Measurements from ENCODE around the gene ZNRF3. TPM values are rescaled to one million over a fixed set of nuclear protein-coding genes. Genes with fewer than 3 reads are reported as not detected.
"Not testable (repeated sequence)": the region's sequence is repeated elsewhere in the genome, so short reads cannot be mapped to it uniquely, and the experiment has no call there.

The ZNRF3 gene
- total RNA-seq, 2 experiments from 2014 or later: 0.40 to 0.58 TPM

DNA sequence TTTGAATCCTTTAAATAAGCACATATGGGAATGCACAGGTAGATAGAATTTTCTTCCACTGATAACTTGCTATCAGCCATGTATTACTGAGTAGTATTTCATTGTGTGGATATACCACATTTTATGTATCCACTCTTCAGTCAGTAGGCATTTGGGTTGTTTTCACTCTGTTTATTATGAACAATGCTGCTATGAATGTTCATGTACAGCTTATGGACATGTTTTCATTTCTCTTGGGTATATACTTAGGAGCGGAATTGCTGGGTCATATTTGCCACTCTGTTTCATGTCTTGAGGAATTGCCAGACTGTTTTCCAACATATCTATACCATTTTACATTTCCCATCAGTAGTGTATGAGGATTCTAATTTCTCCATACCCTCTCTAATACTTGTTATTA, 63.8 kb downstream of the ZNRF3 start:
- Mint-ChIP-seq H3K4me1 (no peaks in the 10 kb centered on the region), H3K27ac (no peak overlapping the region), H3K4me3 (no peak overlapping the region), H3K9me3 (peaks cover 11% of the 10 kb centered on the region), H3K27me3 (peaks cover 69% of the 10 kb centered on the region), H3K36me3 (ENCODE audit: low read depth) (no peaks in the 10 kb centered on the region)
- ChIA-PET CTCF (no interaction called here), POLR2A (no interaction called here)
- DNase-seq: no peak

- Mint-ChIP-seq H3K27ac (no peak overlapping the region), H3K4me3 (no peak overlapping the region), H3K36me3 (ENCODE audit: low read depth) (no peaks in the 10 kb centered on the region), H3K9me3 (peaks cover 11% of the 10 kb centered on the region), H3K4me1 (no peaks in the 10 kb centered on the region), H3K27me3 (peaks cover 74% of the 10 kb centered on the region)
- DNase-seq: no peak
- CTCF ChIA-PET: no interaction called here
- POLR2A ChIA-PET: no interaction called here
Observed at GRCh38 chr22:28948424-28948823, 65.1 kb downstream of the ZNRF3 start.

- H3K36me3 Mint-ChIP-seq (ENCODE audit: low read depth); POLR2A ChIA-PET; H3K4me3 Mint-ChIP-seq; H3K4me1 Mint-ChIP-seq; H3K27ac Mint-ChIP-seq; CTCF ChIA-PET; DNase-seq: not testable (repeated sequence)
- Mint-ChIP-seq H3K9me3 (peaks cover 11% of the 10 kb centered on the region), H3K27me3 (peaks cover 75% of the 10 kb centered on the region)
Observed at GRCh38 chr22:28948860-28949551, 65.6 kb downstream of the ZNRF3 start.

- peaks cover 81% of the 10 kb centered on the region for H3K27me3 Mint-ChIP-seq
- no peak overlapping the region for H3K4me3 Mint-ChIP-seq
- CTCF ChIA-PET: no interaction called here
- H3K4me1 Mint-ChIP-seq: no peaks in the 10 kb centered on the region
- DNase-seq: no peak
- POLR2A ChIA-PET: no interaction called here
- no peak overlapping the region for H3K27ac Mint-ChIP-seq
- no peaks in the 10 kb centered on the region for H3K36me3 Mint-ChIP-seq (ENCODE audit: low read depth)
- peaks cover 11% of the 10 kb centered on the region for H3K9me3 Mint-ChIP-seq
Observed at GRCh38 chr22:28949788-28950187, 66.4 kb downstream of the ZNRF3 start.

DNA sequence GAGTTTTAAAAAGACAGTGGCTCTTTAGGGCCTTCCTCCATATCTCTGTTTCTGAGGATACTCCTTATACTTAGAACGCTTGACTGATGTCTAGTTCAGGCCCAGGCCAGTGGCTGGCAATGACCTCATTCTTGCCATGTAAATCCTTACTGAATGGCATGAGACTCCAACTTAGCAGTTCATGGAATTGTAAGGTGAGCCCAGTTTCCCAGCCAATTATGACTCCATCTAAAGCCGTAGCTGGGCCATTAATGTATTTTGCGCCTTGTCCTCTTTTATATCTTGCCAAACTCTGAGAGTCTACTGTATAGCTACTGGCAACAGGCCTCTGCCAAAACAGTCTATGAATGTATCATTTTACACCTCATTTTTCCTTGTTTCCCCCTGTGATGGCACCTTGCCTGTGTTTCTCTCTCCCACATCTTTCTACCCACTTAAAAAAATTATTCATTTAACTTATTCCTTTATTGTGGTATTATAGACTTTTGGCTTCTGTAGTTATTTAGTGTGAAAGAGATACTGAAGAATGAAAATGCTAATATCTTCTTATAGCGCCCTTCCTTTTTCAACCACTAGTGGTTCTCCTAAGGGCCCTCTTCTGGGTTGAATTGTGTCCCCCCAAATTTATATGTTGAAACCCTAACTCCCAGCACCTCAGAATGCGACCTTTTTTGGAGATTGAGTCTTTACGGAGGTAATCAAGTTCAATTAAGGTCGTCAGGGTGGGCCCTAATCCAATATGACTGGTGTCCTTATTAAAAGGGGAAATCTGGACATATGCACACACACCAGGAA, 67.4 kb downstream of the ZNRF3 start:
- Mint-ChIP-seq H3K27ac (no peak overlapping the region), H3K27me3 (peaks cover 81% of the 10 kb centered on the region), H3K36me3 (ENCODE audit: low read depth) (no peaks in the 10 kb centered on the region), H3K9me3 (peaks cover 11% of the 10 kb centered on the region), H3K4me3 (no peak overlapping the region), H3K4me1 (peaks cover 5% of the 10 kb centered on the region)
- no peak for DNase-seq
- ChIA-PET CTCF (interaction anchor here (1.2 kb wide), 1 partner anchor 10 kb away, joined by 3 read pairs; no protein-coding TSS in a partner anchor), POLR2A (no interaction called here)

DNA sequence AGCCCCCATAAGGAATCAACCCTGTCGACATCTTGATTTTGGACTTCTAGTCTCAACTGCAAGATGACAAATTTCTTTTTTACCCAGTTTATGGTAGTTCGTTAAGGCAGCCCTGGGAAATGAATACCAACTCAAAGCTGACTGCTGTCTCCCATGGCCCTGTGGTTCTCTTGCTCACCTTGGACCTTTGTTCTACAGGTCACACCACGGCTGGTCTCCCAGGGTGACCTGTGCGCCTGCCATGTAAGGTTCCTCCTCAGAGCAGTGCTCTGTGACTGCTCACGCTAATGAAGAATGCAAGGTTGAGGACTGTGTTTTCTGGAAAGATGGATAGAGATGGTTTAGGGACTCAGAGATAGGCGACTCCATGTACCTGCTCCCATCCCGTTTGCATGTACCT, 68.2 kb downstream of the ZNRF3 start:
- POLR2A ChIA-PET: no interaction called here

GRCh38 chr22:28951969-28952521, 68.7 kb downstream of the ZNRF3 start:
- peaks cover 80% of the 10 kb centered on the region for H3K27me3 Mint-ChIP-seq
- ChIA-PET CTCF (interaction anchor here (0.9 to 1.2 kb wide), 2 partner anchors 8 to 88 kb away, joined by 3 read pairs; no protein-coding TSS in a partner anchor), POLR2A (no interaction called here)
- H3K9me3 Mint-ChIP-seq: peaks cover 4% of the 10 kb centered on the region
- DNase-seq: no peak
- H3K27ac Mint-ChIP-seq: no peak overlapping the region
- peaks cover 17% of the 10 kb centered on the region for H3K4me1 Mint-ChIP-seq
- no peak overlapping the region for H3K4me3 Mint-ChIP-seq
- no peaks in the 10 kb centered on the region for H3K36me3 Mint-ChIP-seq (ENCODE audit: low read depth)

More for the DNA sequence above, 68.2 kb downstream of the ZNRF3 start:
- Mint-ChIP-seq H3K4me1 (peaks cover 13% of the 10 kb centered on the region), H3K27ac (no peak overlapping the region), H3K9me3 (peaks cover 8% of the 10 kb centered on the region), H3K36me3 (ENCODE audit: low read depth) (no peaks in the 10 kb centered on the region), H3K27me3 (peaks cover 80% of the 10 kb centered on the region), H3K4me3 (no peak overlapping the region)
- DNase-seq: no peak
- CTCF ChIA-PET: interaction anchor here (1.2 kb wide), 1 partner anchor 9 kb away, joined by 3 read pairs; no protein-coding TSS in a partner anchor

DNA sequence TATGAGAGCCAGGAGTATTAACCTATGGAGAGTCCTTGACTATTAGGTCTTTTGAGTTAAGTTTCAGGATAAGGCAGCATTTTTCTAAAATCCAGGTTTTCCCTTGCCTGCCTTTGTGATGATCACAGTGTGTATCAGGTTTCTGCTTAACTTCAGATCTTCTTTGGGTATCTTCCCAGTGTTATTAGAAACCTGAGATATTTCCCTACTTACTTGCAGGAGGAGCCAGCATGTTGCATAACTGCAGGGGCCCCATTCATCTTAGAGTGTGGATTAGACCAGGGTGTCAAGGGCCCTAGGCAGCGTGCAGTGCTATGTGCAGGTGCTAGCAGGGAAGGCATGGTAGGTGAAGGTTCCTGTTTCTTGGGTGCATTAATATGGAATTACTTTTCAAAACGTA, 69.5 kb downstream of the ZNRF3 start:
- POLR2A ChIA-PET: interaction anchor here (0.5 kb wide), 1 partner anchor 528 kb away, joined by 4 read pairs; no protein-coding TSS in a partner anchor

DNA sequence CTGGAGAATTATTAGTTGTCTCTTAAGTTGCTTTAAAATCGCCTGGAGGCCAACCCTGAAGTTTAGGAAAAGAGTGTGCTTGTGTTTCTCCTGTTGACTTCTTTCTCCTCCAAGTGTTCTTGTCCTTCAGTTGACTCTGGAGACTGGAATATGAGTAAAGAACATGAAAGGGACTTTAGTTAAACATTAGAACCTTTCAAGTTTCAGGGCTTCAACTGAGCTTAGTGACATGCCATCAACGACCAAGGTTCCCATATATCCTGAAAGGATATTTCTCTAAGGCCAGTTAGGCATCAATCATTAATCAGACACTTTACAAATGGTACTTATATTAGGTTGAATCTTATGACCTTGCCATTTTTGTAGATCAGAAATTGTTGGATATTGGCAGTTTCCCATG, 70.0 kb downstream of the ZNRF3 start:
- Mint-ChIP-seq H3K4me1 (peaks cover 17% of the 10 kb centered on the region), H3K4me3 (no peak overlapping the region), H3K9me3 (no peaks in the 10 kb centered on the region), H3K36me3 (ENCODE audit: low read depth) (no peaks in the 10 kb centered on the region), H3K27me3 (peaks cover 84% of the 10 kb centered on the region), H3K27ac (no peak overlapping the region)
- CTCF ChIA-PET: no interaction called here
- DNase-seq: no peak
- POLR2A ChIA-PET: no interaction called here

More for the DNA sequence above, 69.5 kb downstream of the ZNRF3 start:
- CTCF ChIA-PET: interaction anchor here (0.9 kb wide), 1 partner anchor 88 kb away, joined by 3 read pairs; no protein-coding TSS in a partner anchor
- Mint-ChIP-seq H3K27me3 (peaks cover 82% of the 10 kb centered on the region), H3K36me3 (ENCODE audit: low read depth) (no peaks in the 10 kb centered on the region), H3K4me3 (no peak overlapping the region), H3K27ac (no peak overlapping the region), H3K4me1 (peaks cover 17% of the 10 kb centered on the region), H3K9me3 (no peaks in the 10 kb centered on the region)
- DNase-seq: no peak

DNA sequence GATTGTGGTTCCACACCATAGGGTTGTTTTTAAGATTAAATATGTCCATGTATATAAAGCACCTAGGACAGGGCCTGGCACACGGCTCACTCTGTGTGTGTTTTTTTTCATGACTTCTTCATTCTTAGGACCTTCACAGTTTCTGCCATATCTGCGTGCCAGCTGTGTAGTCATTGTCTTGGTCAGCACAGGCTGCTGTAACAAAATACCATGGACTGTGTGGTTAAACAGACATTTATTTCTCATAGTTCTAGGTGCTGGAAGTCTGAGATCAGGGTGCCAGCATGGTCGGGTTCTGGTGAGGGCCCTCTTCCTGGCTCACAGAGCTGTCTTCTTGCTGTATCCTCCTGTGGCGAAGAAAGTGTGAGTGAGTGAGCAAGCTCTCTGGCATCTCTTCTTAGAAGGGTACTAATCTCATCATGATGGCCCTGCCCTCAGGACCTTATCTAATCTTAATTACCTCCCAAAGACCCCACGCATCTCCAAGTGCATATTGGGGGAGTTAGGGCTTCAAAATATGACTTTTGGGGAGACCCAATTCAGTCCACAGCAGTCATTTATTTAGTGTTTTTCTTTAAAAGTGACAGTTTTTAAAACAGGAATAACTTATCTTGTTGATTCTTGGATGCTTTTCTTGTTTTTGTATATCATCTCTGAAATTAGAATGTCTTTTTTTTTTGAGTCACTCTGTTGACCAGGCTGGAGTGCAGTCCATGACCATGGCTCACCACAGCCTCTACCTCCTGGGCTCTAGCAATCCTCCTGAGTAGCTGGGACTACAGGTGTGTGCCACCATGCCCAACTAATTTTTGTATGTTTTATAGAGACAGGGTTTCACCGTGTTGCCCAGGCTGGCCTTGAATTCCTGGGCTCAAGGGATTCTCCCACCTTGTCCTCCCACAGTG, 70.9 kb downstream of the ZNRF3 start:
- ChIA-PET CTCF (no interaction called here), POLR2A (no interaction called here)
- Mint-ChIP-seq H3K27ac (no peak overlapping the region), H3K4me3 (no peak overlapping the region), H3K9me3 (no peaks in the 10 kb centered on the region), H3K4me1 (peaks cover 17% of the 10 kb centered on the region), H3K27me3 (peaks cover 86% of the 10 kb centered on the region), H3K36me3 (ENCODE audit: low read depth) (no peaks in the 10 kb centered on the region)
- DNase-seq: no peak

- Mint-ChIP-seq H3K9me3 (no peaks in the 10 kb centered on the region), H3K4me1 (peaks cover 17% of the 10 kb centered on the region), H3K4me3 (peak overlapping the region; percentile 26), H3K27ac (peak overlapping the region; percentile 62), H3K27me3 (peaks cover 88% of the 10 kb centered on the region), H3K36me3 (ENCODE audit: low read depth) (no peaks in the 10 kb centered on the region)
- POLR2A ChIA-PET: no interaction called here
- DNase-seq: peak; percentile 85
- CTCF ChIA-PET: no interaction called here
Observed at GRCh38 chr22:28955817-28956216, 72.4 kb downstream of the ZNRF3 start.

GRCh38 chr22:28956506-28956905, 73.1 kb downstream of the ZNRF3 start:
- peaks cover 88% of the 10 kb centered on the region for H3K27me3 Mint-ChIP-seq
- ChIA-PET POLR2A (no interaction called here), CTCF (no interaction called here)
- no peak overlapping the region for H3K4me3 Mint-ChIP-seq
- no peaks in the 10 kb centered on the region for H3K9me3 Mint-ChIP-seq
- DNase-seq: no peak
- no peaks in the 10 kb centered on the region for H3K36me3 Mint-ChIP-seq (ENCODE audit: low read depth)
- H3K4me1 Mint-ChIP-seq: peaks cover 17% of the 10 kb centered on the region
- no peak overlapping the region for H3K27ac Mint-ChIP-seq

- Mint-ChIP-seq H3K27me3 (peaks cover 84% of the 10 kb centered on the region), H3K9me3 (no peaks in the 10 kb centered on the region), H3K27ac (no peak overlapping the region), H3K4me1 (peaks cover 17% of the 10 kb centered on the region), H3K36me3 (ENCODE audit: low read depth) (no peaks in the 10 kb centered on the region), H3K4me3 (no peak overlapping the region)
- DNase-seq: no peak
- CTCF ChIA-PET: no interaction called here
- POLR2A ChIA-PET: no interaction called here
Observed at GRCh38 chr22:28958611-28959010, 75.2 kb downstream of the ZNRF3 start.
